ENCODE measurements around the gene JAML.

GRCh38 chr11:118205606-118206378 is 19.0 kb downstream of the JAML start:
- TF ChIP-seq POLR2A (IDR thresholded peaks at IDR 0.05; ENCODE audit: low read depth, low read length) = no peak
- TF ChIP-seq POLR2AphosphoS5 (IDR thresholded peaks at IDR 0.05; ENCODE audit: low read depth, low read length) = no peak
- TF ChIP-seq TAF1 (IDR thresholded peaks at IDR 0.05; ENCODE audit: low read depth, low read length) = no peak
- no peak for TF ChIP-seq SPI1 (IDR thresholded peaks at IDR 0.05; ENCODE audit: low read depth, low read length)
